ENCODE data around the gene EIPR1. TPM values are rescaled to one million over a fixed set of nuclear protein-coding genes. Genes with fewer than 3 reads are reported as not detected.

EIPR1 gene
- polyA plus RNA-seq, 1 experiment, result 49.2 TPM

DNA sequence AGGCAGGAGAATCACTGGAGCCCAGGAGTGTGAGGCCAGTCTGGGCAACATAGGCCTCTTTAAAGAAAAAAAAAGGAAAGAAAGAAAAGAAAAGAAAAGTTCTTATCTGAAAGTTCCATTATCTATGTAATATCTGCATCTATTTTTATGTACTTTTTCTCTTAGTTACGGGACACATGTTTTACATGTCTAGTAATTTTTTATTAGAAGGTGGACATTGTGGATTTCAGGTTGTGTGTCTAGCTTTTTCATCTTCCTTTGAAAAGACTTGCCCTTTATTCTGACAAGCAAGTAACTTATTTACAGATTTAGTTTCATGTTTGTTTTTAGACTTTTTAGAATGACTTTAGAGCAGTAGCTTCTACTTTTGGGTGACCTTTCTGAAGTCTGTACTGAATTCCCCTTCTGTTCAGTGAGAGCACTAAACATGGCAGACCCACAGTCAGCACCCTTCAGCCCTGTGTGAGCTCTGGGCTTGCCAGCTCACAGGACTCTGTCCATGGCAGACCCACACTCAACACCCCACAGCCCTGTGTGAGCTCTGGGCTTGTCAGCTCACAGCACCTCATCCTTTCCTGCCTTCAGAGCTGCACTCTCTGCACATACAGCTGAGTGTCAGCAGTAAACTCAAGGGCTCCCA lies 19.4 kb upstream of the EIPR1 start:
- peaks cover 18% of the 10 kb centered on the region for H3K36me3 ChIP-seq (ENCODE audit: control insufficient read depth, insufficient read depth, low read length)
- no peak for DNase-seq (ENCODE audit: low read depth)
- ChIA-PET POLR2A (no interaction called here), CTCF (interaction anchor here (1.4 to 6.6 kb wide), 2 partner anchors 15 to 26 kb away, joined by 3 to 30 read pairs; no protein-coding TSS in a partner anchor)
- TF ChIP-seq, protein P1, sequence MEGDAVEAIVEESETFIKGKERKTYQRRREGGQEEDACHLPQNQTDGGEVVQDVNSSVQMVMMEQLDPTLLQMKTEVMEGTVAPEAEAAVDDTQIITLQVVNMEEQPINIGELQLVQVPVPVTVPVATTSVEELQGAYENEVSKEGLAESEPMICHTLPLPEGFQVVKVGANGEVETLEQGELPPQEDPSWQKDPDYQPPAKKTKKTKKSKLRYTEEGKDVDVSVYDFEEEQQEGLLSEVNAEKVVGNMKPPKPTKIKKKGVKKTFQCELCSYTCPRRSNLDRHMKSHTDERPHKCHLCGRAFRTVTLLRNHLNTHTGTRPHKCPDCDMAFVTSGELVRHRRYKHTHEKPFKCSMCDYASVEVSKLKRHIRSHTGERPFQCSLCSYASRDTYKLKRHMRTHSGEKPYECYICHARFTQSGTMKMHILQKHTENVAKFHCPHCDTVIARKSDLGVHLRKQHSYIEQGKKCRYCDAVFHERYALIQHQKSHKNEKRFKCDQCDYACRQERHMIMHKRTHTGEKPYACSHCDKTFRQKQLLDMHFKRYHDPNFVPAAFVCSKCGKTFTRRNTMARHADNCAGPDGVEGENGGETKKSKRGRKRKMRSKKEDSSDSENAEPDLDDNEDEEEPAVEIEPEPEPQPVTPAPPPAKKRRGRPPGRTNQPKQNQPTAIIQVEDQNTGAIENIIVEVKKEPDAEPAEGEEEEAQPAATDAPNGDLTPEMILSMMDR (IDR thresholded peaks at IDR 0.05; ENCODE audit: insufficient read depth, low read depth, low read length), result no peak
- no peaks in the 10 kb centered on the region for H3K27me3 ChIP-seq (ENCODE audit: control insufficient read depth, insufficient read depth, low read length)
- H3K4me3 ChIP-seq (ENCODE audit: low read depth, low read length), result no peak overlapping the region

DNA sequence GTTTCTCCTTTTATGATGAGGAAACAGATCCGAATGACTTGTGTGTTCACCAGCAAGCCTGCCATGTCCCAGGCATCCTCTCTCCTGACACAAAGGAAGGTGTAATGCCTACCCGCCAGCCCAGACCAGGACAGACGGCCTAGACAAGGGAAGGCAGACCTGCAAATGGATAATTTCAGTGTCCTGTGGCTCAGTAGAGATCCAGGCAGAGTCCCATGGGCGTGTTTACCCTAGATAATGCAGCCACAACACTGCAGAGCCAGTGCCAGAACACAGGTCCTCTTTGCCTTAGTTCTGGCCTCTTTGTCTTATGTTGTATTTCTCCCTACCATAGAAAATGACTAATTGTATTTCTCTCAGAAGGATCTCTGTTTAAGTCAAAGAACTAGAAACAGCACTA lies 14.6 kb upstream of the EIPR1 start:
- TF ChIP-seq, protein P1 (IDR thresholded peaks at IDR 0.05; ENCODE audit: insufficient read depth, low read depth, low read length), result no peak
- H3K27me3 ChIP-seq (ENCODE audit: control insufficient read depth, insufficient read depth, low read length), result no peaks in the 10 kb centered on the region
- CTCF ChIA-PET, result interaction anchor here (0.8 kb wide), 1 partner anchor 32 kb away, joined by 3 read pairs; no protein-coding TSS in a partner anchor
- H3K4me3 ChIP-seq (ENCODE audit: low read depth, low read length), result no peak overlapping the region
- POLR2A ChIA-PET, result no interaction called here
- no peak for DNase-seq (ENCODE audit: low read depth)
- peaks cover 18% of the 10 kb centered on the region for H3K36me3 ChIP-seq (ENCODE audit: control insufficient read depth, insufficient read depth, low read length)

DNA sequence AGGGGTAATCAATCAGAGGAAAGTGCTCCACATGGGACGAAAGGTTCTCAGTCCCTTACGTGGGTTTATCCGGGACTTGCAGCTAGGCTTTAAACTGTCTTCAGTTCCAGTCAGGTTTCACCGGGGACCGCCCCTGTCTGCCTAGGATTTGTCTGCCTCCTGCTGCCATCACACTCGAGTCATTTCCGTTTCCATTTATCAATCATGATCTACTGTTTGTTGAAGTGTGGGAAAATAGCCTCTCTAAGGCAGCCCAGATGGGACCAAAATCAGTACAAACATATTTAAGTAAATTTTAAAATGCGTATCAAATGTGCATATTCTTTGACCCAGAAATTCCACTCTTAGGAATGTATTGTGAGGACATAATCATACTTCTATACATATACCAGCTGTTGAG lies 12.4 kb upstream of the EIPR1 start:
- TF ChIP-seq, protein P1 (IDR thresholded peaks at IDR 0.05; ENCODE audit: insufficient read depth, low read depth, low read length), result no peak
- peaks cover 16% of the 10 kb centered on the region for H3K36me3 ChIP-seq (ENCODE audit: control insufficient read depth, insufficient read depth, low read length)
- ChIA-PET CTCF (no interaction called here), POLR2A (no interaction called here)
- no peaks in the 10 kb centered on the region for H3K27me3 ChIP-seq (ENCODE audit: control insufficient read depth, insufficient read depth, low read length)
- H3K4me3 ChIP-seq (ENCODE audit: low read depth, low read length), result no peak overlapping the region
- no peak for DNase-seq (ENCODE audit: low read depth)

DNA sequence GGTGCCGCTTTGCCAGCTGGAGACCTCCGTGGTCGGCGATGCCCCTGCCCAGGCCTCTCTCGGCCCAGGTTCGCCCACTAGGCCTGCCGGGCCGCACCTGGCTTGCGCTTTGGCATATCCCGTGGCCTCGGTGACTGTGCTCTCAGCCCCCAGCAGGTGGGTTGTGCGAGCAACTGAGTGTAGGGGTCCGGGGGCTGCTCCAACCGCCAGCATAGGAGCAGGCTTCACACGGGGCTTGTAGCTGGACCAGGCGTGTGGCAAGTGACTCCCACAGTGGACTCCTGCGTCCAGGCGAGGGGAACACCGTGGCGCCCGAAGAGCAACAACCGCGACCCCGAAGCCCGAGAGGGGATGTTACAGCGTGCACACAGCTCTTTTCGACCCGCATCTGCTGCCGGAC lies 11.6 kb upstream of the EIPR1 start:
- Histone ChIP-seq H3K36me3 (ENCODE audit: control insufficient read depth, insufficient read depth, low read length) (peaks cover 16% of the 10 kb centered on the region), H3K4me3 (ENCODE audit: low read depth, low read length) (no peak overlapping the region), H3K27me3 (ENCODE audit: control insufficient read depth, insufficient read depth, low read length) (no peaks in the 10 kb centered on the region)
- CTCF ChIA-PET, result no interaction called here
- TF ChIP-seq, protein P1 (IDR thresholded peaks at IDR 0.05; ENCODE audit: insufficient read depth, low read depth, low read length), result no peak
- POLR2A ChIA-PET, result no interaction called here
- DNase-seq (ENCODE audit: low read depth), result no peak

DNA sequence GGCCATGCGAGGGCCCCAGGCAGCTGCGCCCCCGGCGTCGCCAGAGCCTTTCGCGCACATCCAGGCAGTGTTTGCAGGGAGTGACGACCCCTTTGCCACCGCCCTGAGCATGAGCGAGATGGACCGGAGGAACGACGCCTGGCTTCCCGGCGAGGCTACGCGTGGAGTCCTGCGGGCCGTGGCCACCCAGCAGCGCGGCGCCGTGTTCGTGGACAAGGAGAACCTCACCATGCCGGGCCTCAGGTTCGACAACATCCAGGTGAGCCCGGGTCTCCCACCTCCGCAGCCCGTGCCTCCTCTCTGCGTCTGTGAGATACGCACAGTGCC lies 10.8 kb upstream of the EIPR1 start:
- ChIA-PET CTCF (no interaction called here), POLR2A (no interaction called here)
- no peak for DNase-seq (ENCODE audit: low read depth)
- Histone ChIP-seq H3K27me3 (ENCODE audit: control insufficient read depth, insufficient read depth, low read length) (no peaks in the 10 kb centered on the region), H3K36me3 (ENCODE audit: control insufficient read depth, insufficient read depth, low read length) (peaks cover 16% of the 10 kb centered on the region), H3K4me3 (ENCODE audit: low read depth, low read length) (no peak overlapping the region)
- TF ChIP-seq, protein P1 (IDR thresholded peaks at IDR 0.05; ENCODE audit: insufficient read depth, low read depth, low read length), result no peak
